ENCODE measurements around the gene SPEF2.

DNA sequence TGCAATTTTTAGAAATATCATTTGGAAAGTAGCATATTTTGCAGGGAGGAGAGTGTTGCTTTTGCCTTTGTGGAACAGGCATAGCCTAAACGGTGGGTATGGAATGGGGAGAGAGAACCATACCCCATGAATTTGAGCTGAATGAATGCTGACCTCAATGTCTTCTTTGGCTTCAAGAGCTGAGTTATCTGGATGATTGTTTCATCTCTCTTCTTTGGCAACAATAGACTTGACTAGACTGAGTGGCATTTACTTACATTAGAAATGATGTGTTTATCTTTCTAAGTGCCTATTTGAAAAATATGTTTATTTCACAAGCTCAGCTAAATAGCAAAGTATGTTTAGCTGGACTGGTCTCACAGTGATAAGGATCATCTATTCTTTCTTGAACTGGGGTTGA, 42.8 kb downstream of the SPEF2 start:
- TF ChIP-seq, protein P1, sequence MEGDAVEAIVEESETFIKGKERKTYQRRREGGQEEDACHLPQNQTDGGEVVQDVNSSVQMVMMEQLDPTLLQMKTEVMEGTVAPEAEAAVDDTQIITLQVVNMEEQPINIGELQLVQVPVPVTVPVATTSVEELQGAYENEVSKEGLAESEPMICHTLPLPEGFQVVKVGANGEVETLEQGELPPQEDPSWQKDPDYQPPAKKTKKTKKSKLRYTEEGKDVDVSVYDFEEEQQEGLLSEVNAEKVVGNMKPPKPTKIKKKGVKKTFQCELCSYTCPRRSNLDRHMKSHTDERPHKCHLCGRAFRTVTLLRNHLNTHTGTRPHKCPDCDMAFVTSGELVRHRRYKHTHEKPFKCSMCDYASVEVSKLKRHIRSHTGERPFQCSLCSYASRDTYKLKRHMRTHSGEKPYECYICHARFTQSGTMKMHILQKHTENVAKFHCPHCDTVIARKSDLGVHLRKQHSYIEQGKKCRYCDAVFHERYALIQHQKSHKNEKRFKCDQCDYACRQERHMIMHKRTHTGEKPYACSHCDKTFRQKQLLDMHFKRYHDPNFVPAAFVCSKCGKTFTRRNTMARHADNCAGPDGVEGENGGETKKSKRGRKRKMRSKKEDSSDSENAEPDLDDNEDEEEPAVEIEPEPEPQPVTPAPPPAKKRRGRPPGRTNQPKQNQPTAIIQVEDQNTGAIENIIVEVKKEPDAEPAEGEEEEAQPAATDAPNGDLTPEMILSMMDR (IDR thresholded peaks at IDR 0.05; ENCODE audit: poor library complexity): no peak
- TF ChIP-seq EZH2 (IDR thresholded peaks at IDR 0.05; ENCODE audit: borderline replicate concordance) (no peak), EZH2phosphoT487 (IDR thresholded peaks at IDR 0.05; ENCODE audit: low read depth, severe bottlenecking, unreplicated experiment) (no peak)
